ENCODE results near the gene LRRC8E.
"Not testable (repeated sequence)": the region's sequence is repeated elsewhere in the genome, so short reads cannot be mapped to it uniquely, and the experiment has no call there.

LRRC8E gene

GRCh38 chr19:7908742-7909461 is 20.6 kb downstream of the LRRC8E start:
- no peak for DNase-seq (ENCODE audit: low read depth in 2 of 2)

- DNase-seq (ENCODE audit: low read depth in 2 of 2) = no peak
Observed at GRCh38 chr19:7909471-7910067, 21.3 kb downstream of the LRRC8E start.

- DNase-seq (ENCODE audit: low read depth in 2 of 2) = no peak
Observed at GRCh38 chr19:7910321-7911161, 22.2 kb downstream of the LRRC8E start.

- DNase-seq (ENCODE audit: low read depth in 2 of 2) = no peak
Observed at GRCh38 chr19:7911508-7912143, 23.3 kb downstream of the LRRC8E start.

GRCh38 chr19:7912144-7912696 is 23.9 kb downstream of the LRRC8E start:
- DNase-seq (ENCODE audit: low read depth in 2 of 2) = no peak

- no peak for DNase-seq (ENCODE audit: low read depth in 2 of 2)
Observed at GRCh38 chr19:7912697-7913564, 24.6 kb downstream of the LRRC8E start.

GRCh38 chr19:7913652-7914051 is 25.3 kb downstream of the LRRC8E start:
- DNase-seq (ENCODE audit: low read depth in 2 of 2) = no peak

- DNase-seq (ENCODE audit: low read depth in 2 of 2) = no peak
Observed at GRCh38 chr19:7914099-7914498, 25.8 kb downstream of the LRRC8E start.

- DNase-seq (ENCODE audit: low read depth in 2 of 2) = no peak
Observed at GRCh38 chr19:7914598-7915045, 26.3 kb downstream of the LRRC8E start, which contains the start of gene TGFBR3L. Gene TGFBR3L (plus strand): TSS chr19:7914830.

GRCh38 chr19:7915250-7916102 is 27.2 kb downstream of the LRRC8E start:
- no peak for DNase-seq (ENCODE audit: low read depth in 2 of 2)

GRCh38 chr19:7916103-7916954 is 28.0 kb downstream of the LRRC8E start:
- DNase-seq (ENCODE audit: low read depth in 2 of 2) = peak; percentile 48 to 49

GRCh38 chr19:7916955-7917266 is 28.6 kb downstream of the LRRC8E start:
- DNase-seq (ENCODE audit: low read depth in 2 of 2) = no peak

GRCh38 chr19:7917267-7918061 is 29.2 kb downstream of the LRRC8E start:
- DNase-seq (ENCODE audit: low read depth in 2 of 2) = peak in 1 of 2 donors; percentile 43

- DNase-seq (ENCODE audit: low read depth in 2 of 2) = not testable (repeated sequence)
Observed at GRCh38 chr19:7918062-7918614, 29.8 kb downstream of the LRRC8E start.

GRCh38 chr19:7918615-7919421 is 30.5 kb downstream of the LRRC8E start:
- no peak for DNase-seq (ENCODE audit: low read depth in 2 of 2)

GRCh38 chr19:7919610-7920518 is 31.6 kb downstream of the LRRC8E start, which contains the start of gene SNAPC2:
Gene SNAPC2 (plus strand): TSS chr19:7920338. CDS start chr19:7920367, 29 bp downstream.
- DNase-seq (ENCODE audit: low read depth in 2 of 2) = peak; percentile 94 to 96

All from stimulated activated CD4-positive, alpha-beta T cell treated with anti-CD3 and anti-CD28 coated beads, Interleukin-15, amount 100 ng/mL, for 48 hours (primary cell).